ENCODE results near the gene PREX1.
"Not testable (repeated sequence)": the region's sequence is repeated elsewhere in the genome, so short reads cannot be mapped to it uniquely, and the experiment has no call there.

The PREX1 gene

DNA sequence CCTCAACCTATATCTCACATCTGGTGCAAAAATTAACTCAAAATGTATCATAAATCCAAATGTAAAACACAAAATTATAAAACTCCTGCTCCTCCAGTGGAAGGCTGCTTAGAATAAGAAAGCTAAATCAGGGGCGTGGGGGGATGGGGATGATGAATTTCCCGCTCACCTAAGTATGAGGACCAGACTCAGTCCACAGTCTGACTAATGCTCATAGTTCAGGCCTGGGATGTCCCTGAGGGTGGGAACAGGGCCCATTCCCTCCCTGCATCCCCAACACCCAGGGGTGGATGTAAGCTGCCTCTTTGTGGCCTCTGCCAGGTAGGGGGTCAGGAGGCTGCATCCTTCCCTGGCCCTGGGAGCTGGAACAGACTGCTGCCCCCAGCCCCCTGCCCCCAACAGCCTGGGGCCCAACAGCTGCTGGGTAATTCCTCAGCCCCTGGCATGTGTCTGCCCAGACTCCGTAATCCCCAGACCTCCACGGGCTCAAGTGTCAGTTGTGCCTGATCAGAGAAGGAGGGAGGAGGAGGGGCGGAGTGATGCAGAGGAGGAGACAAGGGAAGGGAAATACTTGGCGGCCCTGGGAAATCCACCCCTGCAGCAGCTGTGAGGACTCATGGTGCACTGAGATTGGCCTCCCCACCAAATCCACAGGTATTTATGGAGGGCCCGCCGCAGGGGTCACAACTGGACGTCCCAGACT, 224.5 kb downstream of the PREX1 start:
- Histone ChIP-seq H3K27me3 (replicated peaks; ENCODE audit: control insufficient read depth, insufficient read depth, low read length, poor library complexity, severe bottlenecking) (no peaks in the 10 kb centered on the region), H3K27ac (ENCODE audit: insufficient read depth, low read length, poor library complexity, severe bottlenecking) (no peak overlapping the region), H3K4me1 (ENCODE audit: control insufficient read depth, insufficient read depth, low read length, poor library complexity, severe bottlenecking) (no peaks in the 10 kb centered on the region), H3K4me3 (ENCODE audit: insufficient read depth, low read depth, low read length, poor library complexity, severe bottlenecking) (no peak overlapping the region), H3K36me3 (ENCODE audit: control insufficient read depth, insufficient read depth, low read length) (no peaks in the 10 kb centered on the region), H3K9me3 (ENCODE audit: control insufficient read depth, low read length) (no peaks in the 10 kb centered on the region)
- no peak for DNase-seq

DNA sequence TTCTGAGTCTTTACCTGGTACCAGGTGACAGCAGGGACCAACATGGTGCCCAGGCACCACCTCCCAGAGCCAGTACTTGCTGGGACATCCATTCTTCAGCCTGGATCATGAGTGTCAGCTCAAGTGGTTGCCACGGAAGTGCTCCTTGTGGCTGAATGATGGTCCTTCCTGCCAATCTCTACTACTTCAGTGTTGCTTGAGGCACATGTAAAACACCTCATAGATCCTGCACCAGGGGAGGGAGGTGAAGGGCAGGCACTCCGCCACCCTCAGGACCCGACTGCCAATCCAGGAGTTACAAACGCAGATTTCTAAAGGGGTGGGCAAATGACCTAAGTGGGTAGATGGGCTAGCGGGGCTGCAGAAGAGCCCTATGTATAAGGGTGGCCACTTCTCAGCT, 226.0 kb downstream of the PREX1 start:
- DNase-seq = no peak
- Histone ChIP-seq H3K27me3 (replicated peaks; ENCODE audit: control insufficient read depth, insufficient read depth, low read length, poor library complexity, severe bottlenecking) (no peaks in the 10 kb centered on the region), H3K36me3 (ENCODE audit: control insufficient read depth, insufficient read depth, low read length) (no peaks in the 10 kb centered on the region), H3K27ac (ENCODE audit: insufficient read depth, low read length, poor library complexity, severe bottlenecking) (no peak overlapping the region), H3K4me1 (ENCODE audit: control insufficient read depth, insufficient read depth, low read length, poor library complexity, severe bottlenecking) (no peaks in the 10 kb centered on the region), H3K4me3 (ENCODE audit: insufficient read depth, low read depth, low read length, poor library complexity, severe bottlenecking) (no peak overlapping the region), H3K9me3 (ENCODE audit: control insufficient read depth, low read length) (no peaks in the 10 kb centered on the region)

DNA sequence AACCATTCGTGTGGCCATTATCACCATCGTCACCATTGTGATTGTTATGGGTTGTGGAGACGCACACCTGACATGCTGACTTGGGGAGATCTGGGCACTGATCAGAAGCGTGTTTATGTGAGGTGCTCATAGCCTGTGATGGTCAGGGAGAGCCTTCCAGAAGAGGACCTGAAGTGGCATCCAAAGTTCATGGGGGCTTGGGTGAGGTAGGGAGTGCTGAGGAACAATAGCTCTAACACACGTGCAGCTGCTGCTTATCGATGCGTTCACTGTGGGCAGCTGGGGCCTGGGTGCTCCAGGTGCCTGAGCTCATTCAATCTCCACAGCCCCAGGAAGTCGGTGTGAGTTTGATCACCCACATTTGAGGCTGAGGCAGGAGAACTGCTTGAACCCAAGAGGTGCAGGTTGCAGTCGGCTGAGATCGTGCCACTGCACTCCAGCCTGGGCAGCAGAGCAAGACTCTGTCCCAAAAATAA, 227.3 kb downstream of the PREX1 start:
- peaks cover 4% of the 10 kb centered on the region for H3K9me3 ChIP-seq (ENCODE audit: control insufficient read depth, low read length)
- no peaks in the 10 kb centered on the region for H3K4me1 ChIP-seq (ENCODE audit: control insufficient read depth, insufficient read depth, low read length, poor library complexity, severe bottlenecking)
- H3K4me3 ChIP-seq (ENCODE audit: insufficient read depth, low read depth, low read length, poor library complexity, severe bottlenecking) = no peak overlapping the region
- H3K36me3 ChIP-seq (ENCODE audit: control insufficient read depth, insufficient read depth, low read length) = no peaks in the 10 kb centered on the region
- H3K27ac ChIP-seq (ENCODE audit: insufficient read depth, low read length, poor library complexity, severe bottlenecking) = no peak overlapping the region
- no peaks in the 10 kb centered on the region for H3K27me3 ChIP-seq (replicated peaks; ENCODE audit: control insufficient read depth, insufficient read depth, low read length, poor library complexity, severe bottlenecking)
- no peak for DNase-seq

DNA sequence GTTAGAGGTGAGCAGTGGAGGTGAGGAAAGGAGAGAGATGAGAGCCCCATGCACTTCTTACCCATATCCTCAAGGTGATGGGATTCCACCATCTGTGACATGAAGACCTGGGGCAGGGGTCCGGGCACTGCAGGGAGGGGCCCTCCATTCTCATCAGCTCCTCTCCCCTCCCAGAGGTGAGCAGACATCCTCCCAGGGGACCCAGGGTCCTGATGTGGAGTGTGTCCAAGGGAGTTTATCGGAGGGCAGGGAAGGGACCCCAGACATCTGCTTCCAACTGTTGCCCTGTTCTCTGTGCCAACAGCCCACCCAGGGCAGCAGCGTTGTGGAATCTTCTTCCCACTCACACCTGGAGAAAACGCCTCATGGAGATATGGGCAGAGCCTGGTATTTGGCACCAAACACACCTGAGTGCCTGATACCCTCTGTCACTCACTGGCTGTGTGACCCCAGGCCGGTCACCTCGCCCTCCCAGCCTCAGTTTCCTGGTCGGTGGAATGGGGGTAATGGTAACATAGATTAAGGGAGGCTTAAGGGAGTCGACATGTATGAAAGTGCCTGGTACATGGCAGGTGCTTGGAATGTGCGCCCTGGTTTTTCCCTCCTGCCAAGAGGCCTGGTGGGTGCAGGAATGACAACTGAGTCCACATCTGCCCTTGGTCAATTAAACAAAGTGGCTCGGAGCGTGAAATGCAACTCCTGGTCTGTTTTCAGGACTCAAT, 227.9 kb downstream of the PREX1 start:
- H3K4me1 ChIP-seq (ENCODE audit: control insufficient read depth, insufficient read depth, low read length, poor library complexity, severe bottlenecking) = no peaks in the 10 kb centered on the region
- peaks cover 4% of the 10 kb centered on the region for H3K9me3 ChIP-seq (ENCODE audit: control insufficient read depth, low read length)
- DNase-seq = no peak
- H3K27me3 ChIP-seq (replicated peaks; ENCODE audit: control insufficient read depth, insufficient read depth, low read length, poor library complexity, severe bottlenecking) = no peaks in the 10 kb centered on the region
- H3K27ac ChIP-seq (ENCODE audit: insufficient read depth, low read length, poor library complexity, severe bottlenecking) = no peak overlapping the region
- no peak overlapping the region for H3K4me3 ChIP-seq (ENCODE audit: insufficient read depth, low read depth, low read length, poor library complexity, severe bottlenecking)
- no peaks in the 10 kb centered on the region for H3K36me3 ChIP-seq (ENCODE audit: control insufficient read depth, insufficient read depth, low read length)

DNA sequence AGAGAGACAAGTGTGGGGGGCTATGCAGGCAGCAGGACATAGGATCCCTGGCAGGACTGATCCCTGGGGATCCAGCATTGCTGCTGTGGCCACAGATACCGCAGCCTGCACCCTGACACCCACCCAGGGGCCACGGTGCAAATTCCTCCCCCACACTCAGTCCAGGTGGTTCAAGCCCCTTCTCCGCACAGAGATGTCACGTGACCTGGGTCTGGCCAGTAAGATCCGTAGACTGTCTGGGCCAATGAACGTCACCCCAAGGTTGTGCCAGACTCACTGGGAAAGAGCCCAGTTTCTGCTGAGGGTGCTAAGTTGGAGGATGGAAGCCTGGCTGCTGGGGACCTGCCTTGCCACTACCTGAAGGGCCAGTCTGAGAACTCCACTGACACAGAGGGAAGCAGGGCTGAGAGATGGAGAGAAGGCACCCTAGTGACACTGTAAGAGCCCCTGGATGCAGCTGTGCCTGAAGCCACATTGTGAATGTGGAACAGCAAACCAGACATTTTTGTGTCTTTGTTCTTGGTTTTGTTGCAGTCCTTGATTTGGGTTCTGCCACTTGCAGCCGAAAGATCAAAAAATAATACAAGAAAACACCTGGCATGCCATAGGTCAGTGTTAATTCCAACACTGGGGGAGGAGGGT, 228.6 kb downstream of the PREX1 start:
- Histone ChIP-seq H3K27ac (ENCODE audit: insufficient read depth, low read length, poor library complexity, severe bottlenecking) (no peak overlapping the region), H3K4me3 (ENCODE audit: insufficient read depth, low read depth, low read length, poor library complexity, severe bottlenecking) (no peak overlapping the region), H3K4me1 (ENCODE audit: control insufficient read depth, insufficient read depth, low read length, poor library complexity, severe bottlenecking) (no peaks in the 10 kb centered on the region), H3K36me3 (ENCODE audit: control insufficient read depth, insufficient read depth, low read length) (no peaks in the 10 kb centered on the region), H3K9me3 (ENCODE audit: control insufficient read depth, low read length) (peaks cover 4% of the 10 kb centered on the region), H3K27me3 (replicated peaks; ENCODE audit: control insufficient read depth, insufficient read depth, low read length, poor library complexity, severe bottlenecking) (no peaks in the 10 kb centered on the region)
- no peak for DNase-seq

DNA sequence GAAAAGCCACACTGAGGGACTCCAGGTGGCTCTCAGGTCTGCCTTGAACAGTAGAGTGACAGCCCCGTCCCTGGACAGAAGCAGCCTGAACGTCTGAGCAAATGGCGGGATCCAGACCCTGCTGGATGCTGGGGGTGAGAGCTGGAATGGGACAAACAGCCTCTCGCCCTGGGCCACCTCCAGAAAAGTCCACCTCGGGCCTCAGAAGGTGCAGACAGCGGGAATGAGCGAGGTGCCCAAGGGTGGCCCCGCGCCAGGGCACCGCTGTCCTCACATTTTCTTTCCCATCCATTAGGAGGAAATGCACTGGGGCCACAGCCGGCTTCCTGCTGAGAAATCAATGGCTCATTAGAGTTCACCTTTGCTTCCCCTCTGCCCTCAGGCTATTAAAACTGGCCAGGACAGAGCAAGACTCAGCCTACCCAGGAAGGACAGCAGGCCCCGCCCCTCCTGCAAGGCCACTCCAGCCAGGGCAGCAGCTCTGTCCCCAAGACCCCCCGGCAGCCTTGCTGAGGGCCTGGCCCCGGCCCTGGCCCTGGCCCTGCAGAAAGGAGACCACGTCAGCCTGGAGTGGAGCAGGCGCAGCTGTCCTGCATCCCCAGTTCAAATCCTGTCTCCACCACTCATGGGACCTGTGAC, 229.4 kb downstream of the PREX1 start:
- H3K4me3 ChIP-seq (ENCODE audit: insufficient read depth, low read depth, low read length, poor library complexity, severe bottlenecking); DNase-seq; H3K9me3 ChIP-seq (ENCODE audit: control insufficient read depth, low read length); H3K27me3 ChIP-seq (replicated peaks; ENCODE audit: control insufficient read depth, insufficient read depth, low read length, poor library complexity, severe bottlenecking); H3K4me1 ChIP-seq (ENCODE audit: control insufficient read depth, insufficient read depth, low read length, poor library complexity, severe bottlenecking); H3K36me3 ChIP-seq (ENCODE audit: control insufficient read depth, insufficient read depth, low read length); H3K27ac ChIP-seq (ENCODE audit: insufficient read depth, low read length, poor library complexity, severe bottlenecking): not testable (repeated sequence)

DNA sequence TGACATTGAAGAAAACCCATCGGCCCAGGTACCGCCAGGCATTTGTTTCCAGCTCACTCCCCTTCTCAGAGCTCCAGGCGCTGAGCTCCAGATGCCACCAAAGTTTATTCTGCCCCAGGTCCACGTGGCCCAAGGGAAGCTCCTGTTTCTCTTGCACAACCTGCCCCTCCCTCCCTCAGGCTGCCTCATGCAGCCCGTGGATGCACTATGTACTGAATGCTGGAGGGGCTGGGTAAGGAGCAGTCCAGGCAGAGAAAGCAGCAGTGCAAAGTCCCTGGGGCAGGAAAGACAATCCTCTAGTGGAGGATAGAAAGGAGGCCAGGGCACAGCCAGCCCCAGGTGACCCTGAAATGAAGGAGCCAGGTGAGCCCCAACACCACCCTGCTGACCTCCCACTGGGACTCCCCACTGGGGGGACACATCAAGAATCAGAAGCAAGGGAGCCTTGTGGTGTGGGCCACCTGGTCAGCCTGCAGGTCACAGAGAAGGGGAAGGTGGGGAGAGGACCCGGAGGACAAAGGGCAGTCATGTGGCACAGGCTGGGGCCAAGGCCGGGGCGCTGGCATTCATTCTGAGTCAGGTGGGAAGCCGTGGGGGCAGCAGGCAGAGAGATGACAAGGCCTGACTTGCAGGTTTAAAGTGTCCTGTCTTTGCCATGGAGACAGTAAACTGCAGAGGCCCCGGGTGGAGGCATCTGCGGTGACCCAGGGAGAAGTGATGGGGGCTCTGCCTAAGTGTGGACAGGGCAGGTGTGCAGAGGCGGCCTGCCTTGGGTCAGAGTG, 230.1 kb downstream of the PREX1 start:
- Histone ChIP-seq H3K4me1 (ENCODE audit: control insufficient read depth, insufficient read depth, low read length, poor library complexity, severe bottlenecking) (no peaks in the 10 kb centered on the region), H3K36me3 (ENCODE audit: control insufficient read depth, insufficient read depth, low read length) (no peaks in the 10 kb centered on the region), H3K27ac (ENCODE audit: insufficient read depth, low read length, poor library complexity, severe bottlenecking) (no peak overlapping the region), H3K9me3 (ENCODE audit: control insufficient read depth, low read length) (peaks cover 4% of the 10 kb centered on the region), H3K4me3 (ENCODE audit: insufficient read depth, low read depth, low read length, poor library complexity, severe bottlenecking) (no peak overlapping the region), H3K27me3 (replicated peaks; ENCODE audit: control insufficient read depth, insufficient read depth, low read length, poor library complexity, severe bottlenecking) (no peaks in the 10 kb centered on the region)
- no peak for DNase-seq

DNA sequence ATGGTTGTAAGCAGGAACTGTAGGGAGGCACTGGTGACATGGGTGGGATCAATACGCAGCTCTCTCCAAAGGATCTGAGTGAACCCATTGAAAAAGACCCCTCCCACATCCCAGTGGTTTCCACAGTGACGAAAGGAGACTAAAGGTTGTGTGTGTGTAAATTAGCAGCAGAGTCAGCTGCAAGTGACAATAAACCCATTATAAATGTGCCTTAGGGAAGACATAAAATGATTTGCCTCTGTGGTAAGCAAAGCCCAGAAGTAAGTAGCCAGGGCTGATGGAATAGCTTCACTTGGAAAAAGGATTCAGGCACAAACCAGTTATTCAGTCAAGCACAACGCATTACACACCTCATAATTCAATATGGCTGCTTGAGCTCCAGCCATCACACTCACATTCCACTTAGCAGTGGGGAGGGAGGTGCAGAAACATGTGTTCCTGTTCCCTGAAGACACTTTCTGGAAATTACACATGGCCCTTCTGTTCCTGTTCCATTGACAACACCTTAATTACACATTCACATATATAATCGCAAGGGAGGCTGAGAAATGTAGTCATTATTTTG, 231.4 kb downstream of the PREX1 start:
- Histone ChIP-seq H3K27me3 (replicated peaks; ENCODE audit: control insufficient read depth, insufficient read depth, low read length, poor library complexity, severe bottlenecking) (no peaks in the 10 kb centered on the region), H3K9me3 (ENCODE audit: control insufficient read depth, low read length) (peaks cover 4% of the 10 kb centered on the region), H3K4me1 (ENCODE audit: control insufficient read depth, insufficient read depth, low read length, poor library complexity, severe bottlenecking) (no peaks in the 10 kb centered on the region), H3K36me3 (ENCODE audit: control insufficient read depth, insufficient read depth, low read length) (no peaks in the 10 kb centered on the region), H3K27ac (ENCODE audit: insufficient read depth, low read length, poor library complexity, severe bottlenecking) (no peak overlapping the region), H3K4me3 (ENCODE audit: insufficient read depth, low read depth, low read length, poor library complexity, severe bottlenecking) (no peak overlapping the region)
- no peak for DNase-seq

DNA sequence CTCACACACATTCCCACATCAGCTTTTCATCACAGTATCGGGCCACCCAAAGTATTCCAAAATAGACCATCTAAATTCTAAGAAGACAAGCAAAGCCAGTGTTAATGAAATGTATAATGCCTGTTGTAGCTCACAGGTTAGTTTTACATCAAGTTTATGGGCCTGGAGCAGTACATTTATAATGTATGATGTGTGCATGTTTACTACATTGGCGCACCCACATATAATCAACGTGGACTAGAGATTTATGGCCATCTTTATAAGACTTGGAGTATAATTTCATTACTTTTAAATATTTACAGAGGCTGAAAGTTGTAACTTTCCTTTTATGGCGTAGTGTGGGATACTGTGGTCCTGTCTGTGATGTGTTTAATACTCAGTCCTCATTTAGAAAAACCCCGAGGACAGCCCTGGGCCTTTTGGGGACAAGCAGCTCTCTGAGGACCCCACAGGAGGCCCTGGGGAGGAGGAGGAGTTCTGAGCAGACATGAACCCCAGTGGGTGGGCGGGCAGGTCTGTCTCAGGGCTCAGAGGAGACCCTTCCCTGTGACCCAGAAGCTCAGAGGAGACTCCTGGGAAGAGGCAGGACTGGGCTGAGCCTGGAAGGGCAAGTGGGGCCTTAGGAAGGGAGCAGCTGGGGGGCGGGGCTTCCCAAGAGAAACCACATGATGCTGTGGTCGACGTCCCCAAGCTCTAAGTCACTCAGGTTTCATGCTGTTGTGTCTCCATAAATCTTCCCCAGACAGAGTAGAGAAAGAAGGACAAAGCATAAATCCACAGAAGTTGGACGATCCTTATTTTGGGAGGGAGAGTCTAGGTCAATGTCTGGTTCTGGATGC, 232.1 kb downstream of the PREX1 start:
- Histone ChIP-seq H3K27me3 (replicated peaks; ENCODE audit: control insufficient read depth, insufficient read depth, low read length, poor library complexity, severe bottlenecking) (no peaks in the 10 kb centered on the region), H3K9me3 (ENCODE audit: control insufficient read depth, low read length) (peaks cover 4% of the 10 kb centered on the region), H3K36me3 (ENCODE audit: control insufficient read depth, insufficient read depth, low read length) (no peaks in the 10 kb centered on the region), H3K4me3 (ENCODE audit: insufficient read depth, low read depth, low read length, poor library complexity, severe bottlenecking) (no peak overlapping the region), H3K4me1 (ENCODE audit: control insufficient read depth, insufficient read depth, low read length, poor library complexity, severe bottlenecking) (no peaks in the 10 kb centered on the region), H3K27ac (ENCODE audit: insufficient read depth, low read length, poor library complexity, severe bottlenecking) (no peak overlapping the region)
- DNase-seq = no peak
